ENCODE measurements around the gene NBEA. TPM values are rescaled to one million over a fixed set of nuclear protein-coding genes. Genes with fewer than 3 reads are reported as not detected.

NBEA gene
- total and polyA plus RNA-seq, 8 donors, result 5.9 to 14.1 (median 11.3) TPM

DNA sequence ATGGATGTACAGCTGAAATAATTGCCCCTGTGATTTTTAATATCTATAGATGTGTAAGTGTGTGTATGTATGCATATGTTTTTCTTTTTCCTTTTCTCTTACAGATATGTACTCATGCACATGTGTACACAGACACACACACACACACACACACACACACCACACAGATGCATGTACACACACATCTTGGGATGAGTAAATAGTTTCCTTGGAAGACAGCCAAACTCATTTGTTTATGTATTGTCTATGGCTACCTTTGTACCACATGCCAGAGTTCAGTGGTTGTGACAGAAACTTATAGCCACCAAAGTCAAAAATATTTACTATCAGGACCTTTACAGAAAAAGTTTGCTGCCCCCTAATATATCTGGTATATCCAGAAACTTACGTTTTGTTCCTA is 341.8 kb downstream of the NBEA start:
- H3K4me1 ChIP-seq, result no peaks in the 10 kb centered on the region
- H3K9me3 ChIP-seq, result no peaks in the 10 kb centered on the region
- no peak overlapping the region for H3K27ac ChIP-seq
- intact Hi-C loops (cut with DNase I), result no loop called here
- ATAC-seq, result no peak
- no peak overlapping the region for H3K4me3 ChIP-seq
- no peaks in the 10 kb centered on the region for H3K36me3 ChIP-seq
- DNase-seq, result no peak
- TF ChIP-seq CTCF (IDR thresholded peaks at IDR 0.05), result no peak
- no peaks in the 10 kb centered on the region for H3K27me3 ChIP-seq

DNA sequence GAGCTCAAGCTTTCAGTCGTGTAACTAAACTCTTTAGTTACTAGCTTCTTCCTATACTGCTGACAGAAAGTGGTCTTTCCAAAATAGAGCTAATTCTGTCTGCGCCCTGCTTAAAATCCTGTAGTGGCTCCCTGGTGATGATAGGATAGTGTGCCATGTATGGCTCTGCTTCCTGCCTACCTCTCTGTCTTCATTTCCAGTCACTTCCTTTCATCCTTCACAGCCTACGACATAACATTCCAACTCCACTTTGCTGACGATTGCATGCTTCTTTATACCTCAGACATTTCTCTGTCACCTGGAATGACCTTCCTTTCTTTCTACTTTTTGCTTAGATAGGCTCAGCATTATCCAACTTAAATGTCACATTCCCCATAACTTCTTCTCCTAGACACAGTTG is 343.6 kb downstream of the NBEA start:
- no peak for ATAC-seq
- H3K4me1 ChIP-seq, result no peaks in the 10 kb centered on the region
- TF ChIP-seq CTCF (IDR thresholded peaks at IDR 0.05), result no peak

DNA sequence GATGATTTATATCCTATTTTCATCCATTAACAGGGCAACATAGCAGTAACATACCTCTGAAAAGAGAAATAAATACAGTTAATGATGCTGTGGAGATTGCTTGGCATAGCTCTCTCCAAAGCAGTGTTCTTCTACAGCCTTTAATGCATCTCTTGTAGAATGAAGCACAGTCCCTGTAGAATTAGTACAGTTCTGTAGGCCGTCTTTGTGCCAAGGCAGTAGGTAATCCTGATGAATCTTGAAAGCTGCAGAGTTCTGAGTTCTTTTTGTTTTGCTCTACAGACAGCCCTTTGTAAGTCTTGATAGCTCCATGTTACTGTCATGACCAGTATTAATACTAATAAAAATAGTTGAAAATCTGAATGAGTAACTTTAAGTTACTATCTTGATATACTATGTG is 350.3 kb downstream of the NBEA start:
- no peaks in the 10 kb centered on the region for H3K36me3 ChIP-seq
- no peaks in the 10 kb centered on the region for H3K9me3 ChIP-seq
- H3K4me1 ChIP-seq, result no peaks in the 10 kb centered on the region
- intact Hi-C loops (cut with DNase I), result no loop called here
- TF ChIP-seq CTCF (IDR thresholded peaks at IDR 0.05), result no peak
- no peak overlapping the region for H3K27ac ChIP-seq
- ATAC-seq (no peak), DNase-seq (no peak)
- no peaks in the 10 kb centered on the region for H3K27me3 ChIP-seq
- no peak overlapping the region for H3K4me3 ChIP-seq

More for the DNA sequence above, 343.6 kb downstream of the NBEA start:
- Histone ChIP-seq H3K36me3 (no peaks in the 10 kb centered on the region), H3K4me3 (no peak overlapping the region), H3K9me3 (no peaks in the 10 kb centered on the region), H3K27me3 (no peaks in the 10 kb centered on the region), H3K27ac (no peak overlapping the region)
- intact Hi-C loops (cut with DNase I), result no loop called here
- no peak for DNase-seq

GRCh38 chr13:35293579-35294226 is 351.6 kb downstream of the NBEA start:
- Histone ChIP-seq H3K4me3 (no peak overlapping the region), H3K4me1 (no peaks in the 10 kb centered on the region), H3K27ac (no peak overlapping the region), H3K9me3 (no peaks in the 10 kb centered on the region), H3K36me3 (no peaks in the 10 kb centered on the region), H3K27me3 (no peaks in the 10 kb centered on the region)
- ATAC-seq (no peak), DNase-seq (no peak)
- intact Hi-C loops (cut with DNase I), result no loop called here
- no peak for TF ChIP-seq CTCF (IDR thresholded peaks at IDR 0.05)

DNA sequence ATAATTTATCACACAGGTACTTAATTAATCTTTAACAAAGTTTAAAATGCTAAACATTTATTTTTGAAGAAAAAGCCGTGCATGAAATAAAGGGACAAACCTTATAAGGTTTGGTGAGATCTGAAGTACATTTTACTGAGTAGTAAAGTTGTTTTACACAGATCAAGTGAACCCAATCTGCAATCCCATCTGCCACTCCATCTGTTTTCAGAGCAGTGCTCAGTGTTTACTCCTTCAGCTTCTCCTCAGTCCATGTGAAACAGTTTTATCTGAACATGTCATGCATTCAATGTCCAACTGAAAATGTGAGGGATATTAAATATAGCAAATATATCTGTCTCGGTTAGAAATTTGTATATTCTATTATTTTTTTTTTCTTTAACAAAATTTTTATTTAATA is 367.6 kb downstream of the NBEA start:
- H3K4me3 ChIP-seq, result no peak overlapping the region
- no peaks in the 10 kb centered on the region for H3K9me3 ChIP-seq
- ATAC-seq (no peak), DNase-seq (no peak)
- no peak for TF ChIP-seq CTCF (IDR thresholded peaks at IDR 0.05)
- intact Hi-C loops (cut with DNase I), result no loop called here
- no peak overlapping the region for H3K27ac ChIP-seq
- H3K36me3 ChIP-seq, result no peaks in the 10 kb centered on the region
- H3K4me1 ChIP-seq, result no peaks in the 10 kb centered on the region
- no peaks in the 10 kb centered on the region for H3K27me3 ChIP-seq
